ENCODE results near the gene KCNK1. TPM values are rescaled to one million over a fixed set of nuclear protein-coding genes. Genes with fewer than 3 reads are reported as not detected.

The KCNK1 gene
- total RNA-seq, 4 donors from 2014 or later, result 1.2 to 25.7 (median 21.7) TPM

DNA sequence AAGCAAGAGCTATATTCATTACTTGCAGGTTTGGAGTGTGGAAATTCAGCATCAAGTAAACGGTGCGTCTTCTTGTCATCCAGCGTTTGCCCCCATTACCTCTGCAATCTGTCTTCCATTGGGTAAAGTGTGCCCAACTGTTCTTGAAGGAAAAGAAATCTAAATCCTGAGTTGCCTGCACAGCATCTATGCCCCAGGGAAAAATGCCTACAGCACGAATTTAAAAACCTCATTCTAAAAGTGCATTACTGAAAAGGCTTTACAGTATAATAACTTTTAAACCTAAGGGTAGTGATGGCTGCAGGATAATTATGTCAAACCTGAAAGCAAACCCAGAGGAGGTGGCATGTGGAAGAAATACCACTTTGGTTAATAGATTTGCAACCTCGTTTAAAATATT, 37.2 kb downstream of the KCNK1 start:
- Histone ChIP-seq H3K4me3 (no peak overlapping the region), H3K27me3 (no peaks in the 10 kb centered on the region), H3K4me1 (peaks cover 0 to 22% (median 2%) of the 10 kb centered on the region in 4 donors), H3K27ac (no peak overlapping the region), H3K36me3 (no peaks in the 10 kb centered on the region), H3K9me3 (no peaks in the 10 kb centered on the region)
- intact Hi-C loops (cut with DNase I; ENCODE audit: low total_unique reads), result loop anchor here (1.0 kb wide), 1 partner anchor 51 kb away; no protein-coding TSS in a partner anchor
- in situ Hi-C loops (cut with MboI; ENCODE audit: low pct_ligation_motif_present in 1 of 4, low pct_unique_long_range_greater_than_20kb in 1 of 4, low sequenced_read_pairs in 3 of 4), result no loop called here
- no peak for TF ChIP-seq POLR2A (IDR thresholded peaks at IDR 0.05)
- TF ChIP-seq EP300 (IDR thresholded peaks at IDR 0.05; ENCODE audit: low read depth), result no peak
- TF ChIP-seq POLR2AphosphoS5 (IDR thresholded peaks at IDR 0.05), result no peak
- TF ChIP-seq, protein P1, sequence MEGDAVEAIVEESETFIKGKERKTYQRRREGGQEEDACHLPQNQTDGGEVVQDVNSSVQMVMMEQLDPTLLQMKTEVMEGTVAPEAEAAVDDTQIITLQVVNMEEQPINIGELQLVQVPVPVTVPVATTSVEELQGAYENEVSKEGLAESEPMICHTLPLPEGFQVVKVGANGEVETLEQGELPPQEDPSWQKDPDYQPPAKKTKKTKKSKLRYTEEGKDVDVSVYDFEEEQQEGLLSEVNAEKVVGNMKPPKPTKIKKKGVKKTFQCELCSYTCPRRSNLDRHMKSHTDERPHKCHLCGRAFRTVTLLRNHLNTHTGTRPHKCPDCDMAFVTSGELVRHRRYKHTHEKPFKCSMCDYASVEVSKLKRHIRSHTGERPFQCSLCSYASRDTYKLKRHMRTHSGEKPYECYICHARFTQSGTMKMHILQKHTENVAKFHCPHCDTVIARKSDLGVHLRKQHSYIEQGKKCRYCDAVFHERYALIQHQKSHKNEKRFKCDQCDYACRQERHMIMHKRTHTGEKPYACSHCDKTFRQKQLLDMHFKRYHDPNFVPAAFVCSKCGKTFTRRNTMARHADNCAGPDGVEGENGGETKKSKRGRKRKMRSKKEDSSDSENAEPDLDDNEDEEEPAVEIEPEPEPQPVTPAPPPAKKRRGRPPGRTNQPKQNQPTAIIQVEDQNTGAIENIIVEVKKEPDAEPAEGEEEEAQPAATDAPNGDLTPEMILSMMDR (IDR thresholded peaks at IDR 0.05), result no peak
- no peak for DNase-seq
- 81 to 87% methylated on average over 5 of the region's 5 CpGs for WGBS, 2 donors (ENCODE audit: low coverage in 1 of 2)

DNA sequence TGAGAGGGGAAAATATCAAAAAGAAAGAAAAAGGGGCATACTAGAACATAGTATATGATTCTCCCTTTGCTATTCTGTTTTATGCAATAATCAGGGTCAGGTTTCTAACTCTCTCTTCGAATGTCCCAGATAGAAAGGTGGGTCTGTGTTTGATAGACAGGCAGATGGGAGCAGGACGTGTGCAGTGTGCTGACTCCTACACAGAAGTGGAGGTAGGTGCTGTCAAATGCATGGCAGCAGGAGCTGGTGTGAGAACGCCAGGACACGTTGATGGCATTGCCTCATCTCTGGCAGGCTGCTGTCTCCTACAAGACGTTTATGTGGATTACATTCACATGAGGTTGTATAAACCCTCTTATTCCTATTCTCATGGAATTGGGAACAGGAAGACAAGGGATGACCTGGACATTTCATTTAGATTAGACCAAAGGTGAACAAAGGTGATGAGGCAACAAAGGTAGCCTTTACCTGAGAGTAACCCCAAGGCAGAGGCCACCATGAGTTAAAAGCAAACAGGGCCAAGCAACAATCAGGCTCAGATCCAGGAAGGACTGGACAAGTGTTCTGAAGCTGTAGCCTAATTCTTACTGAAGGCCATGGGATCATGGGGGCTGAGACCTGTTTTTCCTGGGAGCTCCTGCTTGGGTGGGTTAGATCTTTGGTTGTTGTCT, 37.8 kb downstream of the KCNK1 start:
- Histone ChIP-seq H3K27me3 (no peaks in the 10 kb centered on the region), H3K4me3 (no peak overlapping the region), H3K4me1 (peaks cover 0 to 27% (median 2%) of the 10 kb centered on the region in 4 donors), H3K36me3 (no peaks in the 10 kb centered on the region), H3K27ac (no peak overlapping the region), H3K9me3 (no peaks in the 10 kb centered on the region)
- intact Hi-C loops (cut with DNase I; ENCODE audit: low total_unique reads) (loop anchor here (1.0 kb wide), 1 partner anchor 51 kb away; no protein-coding TSS in a partner anchor), in situ Hi-C loops (cut with MboI; ENCODE audit: low pct_ligation_motif_present in 1 of 4, low pct_unique_long_range_greater_than_20kb in 1 of 4, low sequenced_read_pairs in 3 of 4) (no loop called here)
- 69 to 73% methylated on average over 5 of the region's 5 CpGs for WGBS, 2 donors (ENCODE audit: low coverage in 1 of 2)
- no peak for DNase-seq
- no peak for TF ChIP-seq POLR2A (IDR thresholded peaks at IDR 0.05)
- no peak for TF ChIP-seq EP300 (IDR thresholded peaks at IDR 0.05; ENCODE audit: low read depth)
- TF ChIP-seq POLR2AphosphoS5 (IDR thresholded peaks at IDR 0.05), result no peak
- TF ChIP-seq, protein P1 (IDR thresholded peaks at IDR 0.05), result no peak

DNA sequence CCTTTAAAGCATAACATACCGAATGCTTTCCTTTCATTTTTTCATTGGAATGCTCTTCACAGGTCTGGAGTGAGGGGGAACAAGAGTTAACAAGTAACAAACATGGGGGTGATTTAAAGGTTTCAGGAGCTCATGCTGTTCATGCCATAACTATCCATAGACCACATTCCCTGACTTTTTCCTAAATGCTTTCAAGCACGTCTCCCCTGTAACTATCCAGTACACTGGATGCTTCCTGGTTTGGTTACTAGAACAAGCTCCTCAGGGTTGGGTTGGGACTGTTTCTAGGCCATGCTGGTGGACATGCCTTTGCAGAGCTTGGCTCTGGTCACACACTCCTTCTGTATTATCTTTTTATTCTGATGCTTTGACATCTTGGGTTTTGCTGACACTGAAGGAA, 38.6 kb downstream of the KCNK1 start:
- Histone ChIP-seq H3K4me1 (peaks cover 0 to 27% (median 2%) of the 10 kb centered on the region in 4 donors), H3K27ac (no peak overlapping the region), H3K9me3 (no peaks in the 10 kb centered on the region), H3K27me3 (no peaks in the 10 kb centered on the region), H3K36me3 (no peaks in the 10 kb centered on the region), H3K4me3 (no peak overlapping the region)
- in situ Hi-C loops (cut with MboI; ENCODE audit: low pct_ligation_motif_present in 1 of 4, low pct_unique_long_range_greater_than_20kb in 1 of 4, low sequenced_read_pairs in 3 of 4), result no loop called here
- 90 to 91% methylated on average over 2 of the region's 2 CpGs for WGBS, 2 donors (ENCODE audit: low coverage in 1 of 2)
- TF ChIP-seq POLR2AphosphoS5 (IDR thresholded peaks at IDR 0.05) (no peak), POLR2A (IDR thresholded peaks at IDR 0.05) (no peak), EP300 (IDR thresholded peaks at IDR 0.05; ENCODE audit: low read depth) (no peak)
- TF ChIP-seq, protein P1 (IDR thresholded peaks at IDR 0.05), result no peak
- DNase-seq, result no peak
- intact Hi-C loops (cut with DNase I; ENCODE audit: low total_unique reads), result no loop called here

DNA sequence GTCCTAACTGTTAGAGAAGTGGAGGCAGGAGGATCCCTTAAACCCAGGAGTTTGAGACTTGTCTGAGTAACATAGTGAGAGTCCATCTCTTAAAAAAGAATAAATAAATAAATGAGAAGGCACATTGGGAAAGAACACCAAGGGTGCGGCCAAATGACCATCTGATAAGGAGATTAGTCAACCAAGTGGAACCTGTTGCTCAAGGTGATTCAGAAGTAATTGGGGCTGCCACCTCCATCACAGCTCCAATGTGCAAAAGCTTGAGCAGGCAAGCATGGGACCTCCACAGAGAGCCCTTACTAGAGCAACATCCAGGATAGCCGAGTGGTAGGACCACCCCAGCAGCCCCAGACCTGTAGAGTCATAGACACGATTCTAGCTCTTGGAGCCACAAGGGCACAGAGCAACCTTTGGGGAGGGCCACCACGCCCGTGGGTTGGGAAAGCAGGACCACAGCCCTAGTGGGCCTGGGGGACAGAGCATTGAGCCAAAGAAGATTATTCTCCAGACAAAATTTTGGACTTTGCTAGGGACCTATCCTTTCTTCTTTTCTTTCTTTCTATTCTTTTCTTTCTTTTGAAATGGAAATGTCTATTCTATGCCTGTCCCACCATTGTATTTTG, 40.9 kb downstream of the KCNK1 start:
- in situ Hi-C loops (cut with MboI; ENCODE audit: low pct_ligation_motif_present in 1 of 4, low pct_unique_long_range_greater_than_20kb in 1 of 4, low sequenced_read_pairs in 3 of 4) (no loop called here), intact Hi-C loops (cut with DNase I; ENCODE audit: low total_unique reads) (no loop called here)
- no peaks in the 10 kb centered on the region for H3K36me3 ChIP-seq
- TF ChIP-seq POLR2A (IDR thresholded peaks at IDR 0.05), result no peak
- TF ChIP-seq, protein P1 (IDR thresholded peaks at IDR 0.05), result no peak
- no peak for TF ChIP-seq EP300 (IDR thresholded peaks at IDR 0.05; ENCODE audit: low read depth)
- no peak for TF ChIP-seq POLR2AphosphoS5 (IDR thresholded peaks at IDR 0.05)
- H3K27me3 ChIP-seq, result no peaks in the 10 kb centered on the region
- no peak overlapping the region for H3K4me3 ChIP-seq
- H3K27ac ChIP-seq, result peak overlapping the region in 3 of 4 donors; percentile 51 to 68 (median 53)
- 84% methylated on average over 5 of the region's 5 CpGs; no CpG with 5 or more reads in 1 of the 2 donors for WGBS, 2 donors (ENCODE audit: low coverage in 1 of 2)
- DNase-seq, result peak; percentile 47
- peaks cover 0 to 27% (median 2%) of the 10 kb centered on the region in 4 donors for H3K4me1 ChIP-seq
- no peaks in the 10 kb centered on the region for H3K9me3 ChIP-seq
